A549 (cell line): Measurements from ENCODE around the gene SYNM. TPM values are rescaled to one million over a fixed set of nuclear protein-coding genes. Genes with fewer than 3 reads are reported as not detected.
A peak's percentile ranks its signal among the peaks of the same experiment; 100 is the strongest.

ENCODE experiments used
- ATAC-seq, 2 experiments: fragments of 200-7000 bp in 1 of 2; fragments of >200 bp in 1 of 2; cut with Nextera tagmentation in 1 of 2; cut with Tn5 transposase in 1 of 2; 3 replicates each; pipeline versions ENCODE4 v1.8.0 to v1.9.1; 2018 to 2020; ENCODE audit warnings: mild to moderate bottlenecking in 1 of 2, moderate library complexity in 1 of 2
- CTCF ChIA-PET: fragments of 300-600 bp; sonication (Branson Sonifier 250); formaldehyde crosslinking; extraction: SDS; loops from one replicate; lab custom pipeline; 2021; ENCODE audit warnings: antibody characterized with exemption, inconsistent platforms; lab: Yijun Ruan, JAX
- POLR2A ChIA-PET: fragments of 350-600 bp; formaldehyde crosslinking; extraction: SDS; loops from one replicate; lab custom pipeline; 2021; ENCODE audit warnings: antibody characterized with exemption, inconsistent platforms; lab: Yijun Ruan, JAX
- DNase-seq, 2 experiments: peaks; one replicate each; pipeline versions ENCODE4 v3.0.0 to v3.0.0-alpha.2; 2011 to 2016; ENCODE audit warnings: low read depth in 1 of 2, low spot score in 1 of 2
- FAIRE-seq: peaks from 2 replicates; lab custom pipeline; 2011; peaks lifted over from hg19 to GRCh38; lab: Jason Lieb, UNC
- H3K27ac ChIP-seq, 2 experiments: fragments of >200 bp; sonication (Bioruptor Twin); formaldehyde crosslinking; 3 replicates each; pipeline ENCODE4 v1.5.1; 2016 to 2017
- H3K4me1 ChIP-seq: fragments of >200 bp; sonication (Bioruptor Twin); formaldehyde crosslinking; 3 replicates; pipeline ENCODE4 v1.6.1; 2016
- H3K4me2 ChIP-seq: fragments of >200 bp; sonication (Bioruptor Twin); formaldehyde crosslinking; 3 replicates; pipeline ENCODE4 v1.6.1; 2016
- H3K4me3 ChIP-seq: fragments of >200 bp; sonication (Bioruptor Twin); formaldehyde crosslinking; 3 replicates; pipeline ENCODE4 v1.5.1; 2016
- H3K9me3 ChIP-seq: fragments of >200 bp; sonication (Bioruptor Twin); formaldehyde crosslinking; 3 replicates; pipeline ENCODE4 v1.6.1; 2016
- CBX2 ChIP-seq: fragments of 200-600 bp; sonication (generic); IDR thresholded peaks from 2 replicates; pipeline ENCODE4 v1.6.1; 2016; ENCODE audit warnings: low read depth, mild to moderate bottlenecking, borderline replicate concordance
- CBX8 ChIP-seq: fragments of 200-600 bp; sonication (generic); IDR thresholded peaks from 2 replicates; pipeline ENCODE4 v1.6.1; 2016
- HDAC2 ChIP-seq: fragments of 200-600 bp; sonication (generic); IDR thresholded peaks from 2 replicates; pipeline ENCODE4 v1.6.1; 2016
- HOXB5 ChIP-seq: fragments of 250-450 bp; sonication (Bioruptor Pico); IDR thresholded peaks from 2 replicates; pipeline ENCODE4 v1.5.0; 2020; ENCODE audit warnings: mild to moderate bottlenecking, moderate library complexity
- KDM5A ChIP-seq: fragments of 200-600 bp; sonication (generic); IDR thresholded peaks from 2 replicates; pipeline ENCODE4 v1.6.1; 2016; ENCODE audit warnings: antibody characterized with exemption, mild to moderate bottlenecking
- MAFK ChIP-seq: fragments of 450-650 bp; IDR thresholded peaks from 2 replicates; pipeline ENCODE4 v1.6.1; 2014; ENCODE audit not compliant: partially characterized antibody
- MAZ ChIP-seq: fragments of 150-350 bp; IDR thresholded peaks from 2 replicates; pipeline ENCODE4 v1.6.1; 2014; ENCODE audit warnings: antibody characterized with exemption, low read depth, low read length, borderline replicate concordance
- POLR2A ChIP-seq: IDR thresholded peaks from 2 replicates; pipeline ENCODE4 v1.6.1; 2012; ENCODE audit warnings: mild to moderate bottlenecking, low read length
- POLR2AphosphoS2 ChIP-seq: conservative IDR thresholded peaks from 2 replicates; pipeline ENCODE4 v1.6.1; 2012; ENCODE audit warnings: low read length, improper control_type of control experiment, inconsistent platforms
- RARB ChIP-seq: fragments of 250-450 bp; sonication (Bioruptor Pico); IDR thresholded peaks from 2 replicates; pipeline ENCODE4 v1.8.0; 2021; ENCODE audit warnings: mild to moderate bottlenecking, moderate library complexity
- SMC3 ChIP-seq: fragments of >200 bp; sonication (Bioruptor Twin); formaldehyde crosslinking; IDR thresholded peaks from 3 replicates; pipeline ENCODE4 v1.6.1; 2018; ENCODE audit warnings: inconsistent platforms
- ZC3H11A ChIP-seq: fragments of 450-650 bp; IDR thresholded peaks from 2 replicates; pipeline ENCODE4 v1.6.1; 2014; ENCODE audit warnings: antibody characterized with exemption, mild to moderate bottlenecking
- ZFP36 ChIP-seq: fragments of 450-650 bp; IDR thresholded peaks from 2 replicates; pipeline ENCODE4 v1.6.1; 2014; ENCODE audit warnings: borderline replicate concordance; ENCODE audit not compliant: partially characterized antibody
- ZNF302 ChIP-seq: fragments of 250-450 bp; sonication (Bioruptor Pico); IDR thresholded peaks from 2 replicates; pipeline ENCODE4 v1.9.0; 2021; ENCODE audit warnings: inconsistent platforms, mild to moderate bottlenecking, moderate library complexity
- WGBS: methylation state at CpG from one replicate; pipeline ENCODE4 v1.1.6; 2017; ENCODE audit errors: missing lambda C conversion rate; 5-methylcytosine and 5-hydroxymethylcytosine counted together
- polyA plus RNA-seq, 4 experiments: library from polyadenylated mRNA; depleted of rRNA in 3 of 4; stranded (reverse); fragments of >200 nt; fragmentation: RNase III in 1 of 4; extraction: RNeasy Plus Mini Kit Qiagen cat#74134 plus additional on column Dnase treatment in 1 of 4; gene quantifications; 2 replicates in 3 of 4; 3 replicates in 1 of 4; pipeline ENCODE4 v1.2.3, GENCODE V29; 2011 to 2017
- TF ChIP-seq, protein P1 (sequence below): fragments of 150-350 bp; IDR thresholded peaks from 2 replicates; pipeline ENCODE4 v1.6.1; 2014; ENCODE audit warnings: low read depth, mild to moderate bottlenecking, low read length
- TF ChIP-seq, protein P2 (sequence below): fragments of >200 bp; sonication (Bioruptor Twin); formaldehyde crosslinking; IDR thresholded peaks from 3 replicates; pipeline ENCODE4 v1.5.1; 2016
- TF ChIP-seq, protein P3 (sequence below): fragments of 250-450 bp; sonication (Bioruptor Pico); IDR thresholded peaks from 2 replicates; pipeline ENCODE4 v1.5.0; 2021; ENCODE audit warnings: mild to moderate bottlenecking, moderate library complexity, borderline replicate concordance
- TF ChIP-seq, protein P4 (sequence below): fragments of 200-600 bp; sonication (generic); IDR thresholded peaks from 2 replicates; pipeline ENCODE4 v1.6.1; 2016; ENCODE audit warnings: antibody characterized with exemption, mild to moderate bottlenecking, moderate library complexity

The SYNM gene
- polyA plus RNA-seq, 2 of the 4 experiments (the other 2 are of a cell fraction) = 22.6 to 37.7 TPM

DNA sequence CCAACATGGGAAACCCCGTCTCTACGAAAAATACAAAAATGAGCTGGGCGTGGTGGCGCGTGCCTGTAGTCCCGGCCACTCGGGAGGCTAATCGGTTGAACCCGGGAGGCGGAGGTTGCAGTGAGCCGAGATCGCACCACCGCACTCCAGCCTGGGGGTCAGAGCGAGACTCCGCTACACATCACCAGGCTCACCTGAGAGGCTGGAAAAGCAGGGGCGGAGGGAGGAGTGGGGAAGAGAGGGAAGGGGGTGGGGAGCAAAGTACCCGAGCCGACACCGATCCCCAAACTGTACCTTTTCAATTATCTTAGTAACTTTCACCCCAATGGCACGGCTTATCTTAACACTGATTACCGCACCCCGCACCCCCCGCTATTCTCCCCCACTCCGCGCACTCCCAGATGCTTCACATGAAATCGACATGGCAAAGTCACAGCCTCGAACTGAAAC lies 46.4 kb upstream of the SYNM start:
- Histone ChIP-seq H3K27ac (peak overlapping the region; percentile 87 to 95), H3K4me3 (peak overlapping the region; percentile 51)
- TF ChIP-seq SMC3 (no peak), CBX2 (no peak), KDM5A (no peak), ZFP36 (no peak), ZNF302 (CRISPR knock-in tag) (no peak), HOXB5 (CRISPR knock-in tag) (no peak), RARB (CRISPR knock-in tag) (no peak), HDAC2 (no peak), CBX8 (no peak), POLR2A (no peak), ZC3H11A (no peak), MAFK (no peak), POLR2AphosphoS2 (no peak), MAZ (no peak)
- TF ChIP-seq, protein P1, sequence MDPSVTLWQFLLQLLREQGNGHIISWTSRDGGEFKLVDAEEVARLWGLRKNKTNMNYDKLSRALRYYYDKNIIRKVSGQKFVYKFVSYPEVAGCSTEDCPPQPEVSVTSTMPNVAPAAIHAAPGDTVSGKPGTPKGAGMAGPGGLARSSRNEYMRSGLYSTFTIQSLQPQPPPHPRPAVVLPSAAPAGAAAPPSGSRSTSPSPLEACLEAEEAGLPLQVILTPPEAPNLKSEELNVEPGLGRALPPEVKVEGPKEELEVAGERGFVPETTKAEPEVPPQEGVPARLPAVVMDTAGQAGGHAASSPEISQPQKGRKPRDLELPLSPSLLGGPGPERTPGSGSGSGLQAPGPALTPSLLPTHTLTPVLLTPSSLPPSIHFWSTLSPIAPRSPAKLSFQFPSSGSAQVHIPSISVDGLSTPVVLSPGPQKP = no peak
- TF ChIP-seq, protein P2, sequence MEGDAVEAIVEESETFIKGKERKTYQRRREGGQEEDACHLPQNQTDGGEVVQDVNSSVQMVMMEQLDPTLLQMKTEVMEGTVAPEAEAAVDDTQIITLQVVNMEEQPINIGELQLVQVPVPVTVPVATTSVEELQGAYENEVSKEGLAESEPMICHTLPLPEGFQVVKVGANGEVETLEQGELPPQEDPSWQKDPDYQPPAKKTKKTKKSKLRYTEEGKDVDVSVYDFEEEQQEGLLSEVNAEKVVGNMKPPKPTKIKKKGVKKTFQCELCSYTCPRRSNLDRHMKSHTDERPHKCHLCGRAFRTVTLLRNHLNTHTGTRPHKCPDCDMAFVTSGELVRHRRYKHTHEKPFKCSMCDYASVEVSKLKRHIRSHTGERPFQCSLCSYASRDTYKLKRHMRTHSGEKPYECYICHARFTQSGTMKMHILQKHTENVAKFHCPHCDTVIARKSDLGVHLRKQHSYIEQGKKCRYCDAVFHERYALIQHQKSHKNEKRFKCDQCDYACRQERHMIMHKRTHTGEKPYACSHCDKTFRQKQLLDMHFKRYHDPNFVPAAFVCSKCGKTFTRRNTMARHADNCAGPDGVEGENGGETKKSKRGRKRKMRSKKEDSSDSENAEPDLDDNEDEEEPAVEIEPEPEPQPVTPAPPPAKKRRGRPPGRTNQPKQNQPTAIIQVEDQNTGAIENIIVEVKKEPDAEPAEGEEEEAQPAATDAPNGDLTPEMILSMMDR = no peak
- TF ChIP-seq, protein P3, sequence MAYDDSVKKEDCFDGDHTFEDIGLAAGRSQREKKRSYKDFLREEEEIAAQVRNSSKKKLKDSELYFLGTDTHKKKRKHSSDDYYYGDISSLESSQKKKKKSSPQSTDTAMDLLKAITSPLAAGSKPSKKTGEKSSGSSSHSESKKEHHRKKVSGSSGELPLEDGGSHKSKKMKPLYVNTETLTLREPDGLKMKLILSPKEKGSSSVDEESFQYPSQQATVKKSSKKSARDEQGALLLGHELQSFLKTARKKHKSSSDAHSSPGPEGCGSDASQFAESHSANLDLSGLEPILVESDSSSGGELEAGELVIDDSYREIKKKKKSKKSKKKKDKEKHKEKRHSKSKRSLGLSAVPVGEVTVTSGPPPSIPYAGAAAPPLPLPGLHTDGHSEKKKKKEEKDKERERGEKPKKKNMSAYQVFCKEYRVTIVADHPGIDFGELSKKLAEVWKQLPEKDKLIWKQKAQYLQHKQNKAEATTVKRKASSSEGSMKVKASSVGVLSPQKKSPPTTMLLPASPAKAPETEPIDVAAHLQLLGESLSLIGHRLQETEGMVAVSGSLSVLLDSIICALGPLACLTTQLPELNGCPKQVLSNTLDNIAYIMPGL (CRISPR knock-in tag) = no peak
- TF ChIP-seq, protein P4, sequence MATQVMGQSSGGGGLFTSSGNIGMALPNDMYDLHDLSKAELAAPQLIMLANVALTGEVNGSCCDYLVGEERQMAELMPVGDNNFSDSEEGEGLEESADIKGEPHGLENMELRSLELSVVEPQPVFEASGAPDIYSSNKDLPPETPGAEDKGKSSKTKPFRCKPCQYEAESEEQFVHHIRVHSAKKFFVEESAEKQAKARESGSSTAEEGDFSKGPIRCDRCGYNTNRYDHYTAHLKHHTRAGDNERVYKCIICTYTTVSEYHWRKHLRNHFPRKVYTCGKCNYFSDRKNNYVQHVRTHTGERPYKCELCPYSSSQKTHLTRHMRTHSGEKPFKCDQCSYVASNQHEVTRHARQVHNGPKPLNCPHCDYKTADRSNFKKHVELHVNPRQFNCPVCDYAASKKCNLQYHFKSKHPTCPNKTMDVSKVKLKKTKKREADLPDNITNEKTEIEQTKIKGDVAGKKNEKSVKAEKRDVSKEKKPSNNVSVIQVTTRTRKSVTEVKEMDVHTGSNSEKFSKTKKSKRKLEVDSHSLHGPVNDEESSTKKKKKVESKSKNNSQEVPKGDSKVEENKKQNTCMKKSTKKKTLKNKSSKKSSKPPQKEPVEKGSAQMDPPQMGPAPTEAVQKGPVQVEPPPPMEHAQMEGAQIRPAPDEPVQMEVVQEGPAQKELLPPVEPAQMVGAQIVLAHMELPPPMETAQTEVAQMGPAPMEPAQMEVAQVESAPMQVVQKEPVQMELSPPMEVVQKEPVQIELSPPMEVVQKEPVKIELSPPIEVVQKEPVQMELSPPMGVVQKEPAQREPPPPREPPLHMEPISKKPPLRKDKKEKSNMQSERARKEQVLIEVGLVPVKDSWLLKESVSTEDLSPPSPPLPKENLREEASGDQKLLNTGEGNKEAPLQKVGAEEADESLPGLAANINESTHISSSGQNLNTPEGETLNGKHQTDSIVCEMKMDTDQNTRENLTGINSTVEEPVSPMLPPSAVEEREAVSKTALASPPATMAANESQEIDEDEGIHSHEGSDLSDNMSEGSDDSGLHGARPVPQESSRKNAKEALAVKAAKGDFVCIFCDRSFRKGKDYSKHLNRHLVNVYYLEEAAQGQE = no peak
- TF ChIP-seq, all 56 proteins: peak for 0
- ATAC-seq = peak in 1 of 2 experiments; percentile 43; a peak in 3 of 6 replicates
- Histone ChIP-seq H3K9me3 (no peaks in the 10 kb centered on the region), H3K4me2 (peak overlapping the region; percentile 96), H3K4me1 (peaks cover 22% of the 10 kb centered on the region)
- ChIA-PET CTCF (interaction anchor here (0.6 to 16.2 kb wide), 36 partner anchors 10 to 630 kb away, joined by 3 to 227 read pairs (median 5); no protein-coding TSS in a partner anchor), POLR2A (interaction anchor here (0.6 to 1.6 kb wide), 4 partner anchors 71 to 304 kb away, joined by 3 to 7 read pairs (median 4); no protein-coding TSS in a partner anchor)
- WGBS = 49% methylated on average over 27 of the region's 27 CpGs
- peak in 1 of 2 experiments; percentile 41 for DNase-seq
- no peak for FAIRE-seq
